HG03039 (cell line): ENCODE results near the gene KANSL3.

Source experiments
- ATAC-seq: cut with Tn5 transposase; IDR thresholded peaks from one replicate; pipeline ENCODE4 v1.9.1; 2021; ENCODE audit warnings: mild to moderate bottlenecking, moderate library complexity; ENCODE audit not compliant: unreplicated experiment

Gene KANSL3

GRCh38 chr2:96546797-96547196 is 91.3 kb downstream of the KANSL3 start:
- ATAC-seq: no peak

GRCh38 chr2:96546321-96546720 is 91.8 kb downstream of the KANSL3 start:
- no peak for ATAC-seq
